HFFc6 (cell line): ENCODE data around the gene IFNG. TPM values are rescaled to one million over a fixed set of nuclear protein-coding genes. Genes with fewer than 3 reads are reported as not detected.

Source experiments
- DNase-seq: peaks from one replicate; pipeline ENCODE4 v3.0.0-alpha.2; 2018
- H3K27ac Mint-ChIP-seq: 2 replicates; pipeline ENCODE4 v1.8.0; 2020; ENCODE audit warnings: mild to moderate bottlenecking, mixed read lengths
- H3K27me3 Mint-ChIP-seq: 2 replicates; pipeline ENCODE4 v1.8.0; 2021; ENCODE audit warnings: mild to moderate bottlenecking, moderate library complexity, mixed read lengths; ENCODE audit not compliant: insufficient read depth
- H3K36me3 Mint-ChIP-seq: 2 replicates; pipeline ENCODE4 v1.8.0; 2021; ENCODE audit warnings: low read depth, mixed read lengths
- H3K4me1 Mint-ChIP-seq: 2 replicates; pipeline ENCODE4 v1.8.0; 2020; ENCODE audit warnings: low read depth, mixed read lengths
- H3K4me3 Mint-ChIP-seq: 2 replicates; pipeline ENCODE4 v1.8.0; 2020; ENCODE audit warnings: mild to moderate bottlenecking, moderate library complexity, mixed read lengths
- H3K9me3 Mint-ChIP-seq: 2 replicates; pipeline ENCODE4 v1.8.0; 2020; ENCODE audit warnings: mild to moderate bottlenecking, mixed read lengths
- total RNA-seq, 6 experiments: library from RNA; stranded (reverse); fragmentation: NEBNext Ultra II Directional; extraction: Animal tissue kit (Norgen Biotek cat#: 25700); gene quantifications; 2 replicates in 1 of 6; 3 replicates in 5 of 6; pipeline ENCODE4 v1.2.3, GENCODE V29; 2021
- TF ChIP-seq, protein P1 (sequence below): fragments of 200-600 bp; sonication (generic); IDR thresholded peaks from 2 replicates; pipeline ENCODE4 v1.5.0; 2021; ENCODE audit warnings: antibody characterized with exemption, mild to moderate bottlenecking

Gene IFNG
- total RNA-seq, 6 experiments from 2014 or later, result not detected

GRCh38 chr12:68148261-68148951, 11.1 kb downstream of the IFNG start:
- H3K4me1 Mint-ChIP-seq, result no peaks in the 10 kb centered on the region
- DNase-seq, result no peak
- no peaks in the 10 kb centered on the region for H3K9me3 Mint-ChIP-seq
- no peak overlapping the region for H3K4me3 Mint-ChIP-seq
- H3K36me3 Mint-ChIP-seq, result no peaks in the 10 kb centered on the region
- H3K27me3 Mint-ChIP-seq, result peaks cover 7% of the 10 kb centered on the region
- H3K27ac Mint-ChIP-seq, result no peak overlapping the region
- TF ChIP-seq, protein P1, sequence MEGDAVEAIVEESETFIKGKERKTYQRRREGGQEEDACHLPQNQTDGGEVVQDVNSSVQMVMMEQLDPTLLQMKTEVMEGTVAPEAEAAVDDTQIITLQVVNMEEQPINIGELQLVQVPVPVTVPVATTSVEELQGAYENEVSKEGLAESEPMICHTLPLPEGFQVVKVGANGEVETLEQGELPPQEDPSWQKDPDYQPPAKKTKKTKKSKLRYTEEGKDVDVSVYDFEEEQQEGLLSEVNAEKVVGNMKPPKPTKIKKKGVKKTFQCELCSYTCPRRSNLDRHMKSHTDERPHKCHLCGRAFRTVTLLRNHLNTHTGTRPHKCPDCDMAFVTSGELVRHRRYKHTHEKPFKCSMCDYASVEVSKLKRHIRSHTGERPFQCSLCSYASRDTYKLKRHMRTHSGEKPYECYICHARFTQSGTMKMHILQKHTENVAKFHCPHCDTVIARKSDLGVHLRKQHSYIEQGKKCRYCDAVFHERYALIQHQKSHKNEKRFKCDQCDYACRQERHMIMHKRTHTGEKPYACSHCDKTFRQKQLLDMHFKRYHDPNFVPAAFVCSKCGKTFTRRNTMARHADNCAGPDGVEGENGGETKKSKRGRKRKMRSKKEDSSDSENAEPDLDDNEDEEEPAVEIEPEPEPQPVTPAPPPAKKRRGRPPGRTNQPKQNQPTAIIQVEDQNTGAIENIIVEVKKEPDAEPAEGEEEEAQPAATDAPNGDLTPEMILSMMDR, result no peak

DNA sequence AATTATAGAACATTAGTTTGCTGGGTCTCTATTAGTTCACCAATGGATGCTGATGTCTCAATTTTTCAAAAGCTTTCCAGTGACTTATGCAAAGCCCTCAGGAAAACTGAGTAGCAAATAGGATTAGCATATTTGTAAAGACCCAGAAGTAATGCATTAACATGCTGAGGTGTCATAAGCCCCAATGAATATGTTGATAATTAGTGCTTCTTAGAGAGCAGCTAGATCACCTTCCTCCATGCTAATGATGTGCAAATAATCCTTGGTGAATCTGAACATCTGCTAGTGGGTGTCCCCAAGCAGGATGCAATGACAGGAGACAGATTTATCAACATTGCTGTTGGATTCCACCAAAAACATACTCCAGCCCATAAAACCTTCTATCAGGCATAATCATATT, 19.0 kb downstream of the IFNG start:
- Mint-ChIP-seq H3K36me3 (no peaks in the 10 kb centered on the region), H3K4me1 (no peaks in the 10 kb centered on the region), H3K9me3 (no peaks in the 10 kb centered on the region), H3K4me3 (no peak overlapping the region), H3K27ac (no peak overlapping the region), H3K27me3 (peaks cover 5% of the 10 kb centered on the region)
- DNase-seq, result no peak
- TF ChIP-seq, protein P1, result no peak

DNA sequence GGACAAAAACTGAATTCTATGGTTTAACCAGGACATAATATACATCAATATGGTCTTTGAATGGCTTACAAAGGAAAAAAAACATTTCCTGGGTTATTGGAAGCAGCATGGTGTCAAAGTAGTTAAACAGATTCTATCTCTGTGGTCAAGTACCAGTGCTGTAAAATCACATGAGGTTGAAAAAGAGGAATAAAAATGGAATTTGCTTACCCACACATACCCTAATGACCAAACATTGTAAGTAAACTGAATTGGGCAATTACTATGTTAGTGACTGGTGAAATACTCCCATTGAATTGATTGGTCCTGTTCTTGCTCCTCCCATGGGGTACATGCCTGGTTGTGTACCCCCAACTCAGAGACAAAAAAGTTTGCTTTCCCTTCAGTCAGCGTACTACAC, 19.6 kb downstream of the IFNG start:
- H3K4me1 Mint-ChIP-seq, result no peaks in the 10 kb centered on the region
- H3K9me3 Mint-ChIP-seq, result no peaks in the 10 kb centered on the region
- TF ChIP-seq, protein P1, result no peak
- no peak for DNase-seq
- H3K36me3 Mint-ChIP-seq, result no peaks in the 10 kb centered on the region
- no peak overlapping the region for H3K27ac Mint-ChIP-seq
- H3K4me3 Mint-ChIP-seq, result no peak overlapping the region
- H3K27me3 Mint-ChIP-seq, result peaks cover 5% of the 10 kb centered on the region

DNA sequence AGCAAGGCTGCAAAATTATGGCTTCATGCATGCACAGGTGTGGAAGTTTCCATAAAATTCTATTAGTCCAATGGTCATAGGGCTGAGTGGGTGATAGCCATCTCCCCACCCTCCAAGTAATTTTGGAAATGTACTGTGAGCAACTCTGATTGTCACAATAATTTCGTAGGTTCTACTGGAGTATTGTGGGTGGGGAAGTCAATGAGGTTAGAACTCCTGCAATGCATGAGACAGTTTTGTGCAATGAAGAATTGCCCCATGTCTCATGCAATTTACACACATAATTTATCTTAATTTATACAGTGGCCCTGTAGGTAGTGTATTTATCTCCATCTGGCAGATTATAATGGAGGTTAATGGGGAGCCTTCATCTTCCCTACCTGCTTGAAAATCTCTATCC, 20.5 kb downstream of the IFNG start:
- DNase-seq, result no peak
- no peak overlapping the region for H3K27ac Mint-ChIP-seq
- H3K4me3 Mint-ChIP-seq, result no peak overlapping the region
- TF ChIP-seq, protein P1, result no peak
- no peaks in the 10 kb centered on the region for H3K36me3 Mint-ChIP-seq
- no peaks in the 10 kb centered on the region for H3K9me3 Mint-ChIP-seq
- H3K27me3 Mint-ChIP-seq, result peaks cover 3% of the 10 kb centered on the region
- no peaks in the 10 kb centered on the region for H3K4me1 Mint-ChIP-seq

GRCh38 chr12:68138480-68138879, 21.1 kb downstream of the IFNG start:
- no peaks in the 10 kb centered on the region for H3K9me3 Mint-ChIP-seq
- no peak for DNase-seq
- peaks cover 3% of the 10 kb centered on the region for H3K27me3 Mint-ChIP-seq
- H3K4me1 Mint-ChIP-seq, result no peaks in the 10 kb centered on the region
- no peak overlapping the region for H3K4me3 Mint-ChIP-seq
- no peaks in the 10 kb centered on the region for H3K36me3 Mint-ChIP-seq
- H3K27ac Mint-ChIP-seq, result no peak overlapping the region
- TF ChIP-seq, protein P1, result no peak
